Left lung (tissue), 10 donors: ENCODE measurements around the gene PANX2. TPM values are rescaled to one million over a fixed set of nuclear protein-coding genes. Genes with fewer than 3 reads are reported as not detected.
"Not testable (repeated sequence)": the region's sequence is repeated elsewhere in the genome, so short reads cannot be mapped to it uniquely, and the experiment has no call there.

ENCODE experiments used
- ATAC-seq: fragments of 200-7000 bp; cut with Tn5 transposase; one replicate; pipeline ENCODE4 v1.9.1; 2020; ENCODE audit warnings: moderate library complexity
- DNase-seq, 4 donors: peaks; one replicate each; pipeline ENCODE4 v3.0.0-alpha.2; 2013 to 2020
- H3K27ac ChIP-seq, 2 donors: fragments of 200-600 bp; sonication (generic) in 1 of 2; one replicate each; pipeline versions ENCODE4 v1.5.0 to v1.8.0; 2020 to 2021
- H3K27me3 ChIP-seq, 2 donors: fragments of 200-600 bp; sonication (generic) in 1 of 2; one replicate each; pipeline versions ENCODE4 v1.5.0 to v1.8.0; 2020 to 2021
- H3K36me3 ChIP-seq, 2 donors: fragments of 200-600 bp; sonication (generic) in 1 of 2; one replicate each; pipeline versions ENCODE4 v1.5.0 to v1.8.0; 2020 to 2021
- H3K4me1 ChIP-seq, 2 donors: fragments of 200-600 bp; one replicate each; pipeline ENCODE4 v1.8.0; 2021
- H3K4me3 ChIP-seq, 2 donors: fragments of 200-600 bp; sonication (generic) in 1 of 2; one replicate each; pipeline versions ENCODE4 v1.5.0 to v1.8.0; 2020 to 2021; ENCODE audit warnings: mild to moderate bottlenecking in 1 of 2
- H3K9me3 ChIP-seq, 2 donors: fragments of 200-600 bp; sonication (generic) in 1 of 2; one replicate each; pipeline versions ENCODE4 v1.5.0 to v1.8.0; 2020 to 2021
- CTCF ChIP-seq, 2 donors: fragments of 200-600 bp; sonication (generic) in 1 of 2; IDR thresholded peaks; one replicate each; pipeline versions ENCODE4 v1.5.0 to v1.8.0; 2021; ENCODE audit warnings: antibody characterized with exemption in 2 of 2
- intact Hi-C, 2 donors: fragments of 100-400 bp; cut with DNase I; formaldehyde crosslinking; loops; one replicate each; pipeline versions ENCODE4 v1.11.2 to v1.14.2; 2022
- polyA plus RNA-seq, 6 donors: library from polyadenylated mRNA; unstranded; fragments of 120-200 nt; gene quantifications; one replicate each; pipeline ENCODE4 v1.2.1, GENCODE V29; 2013; ENCODE audit not compliant: insufficient read length in 6 of 6
- total RNA-seq, 2 donors: library from RNA; stranded (reverse); fragmentation: NEBNext Ultra II Directional; extraction: Animal tissue kit (Norgen Biotek cat#: 25700); gene quantifications; one replicate each; pipeline ENCODE4 v1.2.1, GENCODE V29; 2021
- donor health status: DM: no; HTN: yes; CAD: no.
- donor health status: DM: no; HTN: no; CAD: no.

Gene PANX2
- total and polyA plus RNA-seq, 8 donors, result 0.51 to 4.6 (median 0.65) TPM

DNA sequence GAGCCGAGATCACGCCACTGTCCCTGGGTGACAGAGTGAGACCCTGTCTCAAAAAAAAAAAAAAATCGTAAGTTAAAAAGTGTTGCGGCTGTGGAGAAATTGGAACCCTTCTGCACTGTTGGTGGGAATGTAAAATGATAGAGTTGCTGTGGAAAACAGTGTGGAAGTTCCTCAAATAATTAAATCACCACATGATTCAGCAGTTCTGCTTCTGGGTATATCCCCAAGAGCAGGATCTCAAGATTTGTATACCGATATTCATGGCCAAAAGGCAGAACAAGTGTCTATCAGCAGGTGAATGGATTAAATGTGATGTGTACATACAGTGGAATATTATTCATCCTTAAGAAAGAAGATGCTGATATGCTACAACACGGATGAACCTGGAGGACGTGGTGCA is 34.0 kb downstream of the PANX2 start:
- Histone ChIP-seq H3K4me3 (peak overlapping the region in 1 of 2 donors; percentile 8), H3K4me1 (peaks cover 8 to 68% of the 10 kb centered on the region in 2 donors), H3K9me3 (no peaks in the 10 kb centered on the region), H3K27ac (peak overlapping the region in 1 of 2 donors; percentile 34), H3K36me3 (peaks cover 0 to 37% of the 10 kb centered on the region in 2 donors), H3K27me3 (no peaks in the 10 kb centered on the region)
- intact Hi-C loops, result no loop called here
- no peak for TF ChIP-seq CTCF (IDR thresholded peaks at IDR 0.05)
- ATAC-seq (no peak), DNase-seq (no peak)

- H3K27me3 ChIP-seq, intact Hi-C loops, H3K9me3 ChIP-seq, DNase-seq, ATAC-seq: not testable (repeated sequence)
- peak overlapping the region in 1 of 2 donors; percentile 8 for H3K4me3 ChIP-seq
- H3K36me3 ChIP-seq, result peaks cover 0 to 39% of the 10 kb centered on the region in 2 donors
- peaks cover 4 to 68% of the 10 kb centered on the region in 2 donors for H3K4me1 ChIP-seq
- peak overlapping the region in 1 of 2 donors; percentile 34 for H3K27ac ChIP-seq
These were observed 34.5 kb downstream of the PANX2 start for GRCh38 chr22:50204998-50205397.

GRCh38 chr22:50205781-50206569 is 35.4 kb downstream of the PANX2 start:
- H3K4me1 ChIP-seq, result peaks cover 4 to 67% of the 10 kb centered on the region in 2 donors
- DNase-seq, result peak in 1 of 4 donors; percentile 77
- no peaks in the 10 kb centered on the region for H3K27me3 ChIP-seq
- intact Hi-C loops, result no loop called here
- TF ChIP-seq CTCF (IDR thresholded peaks at IDR 0.05), result no peak
- H3K4me3 ChIP-seq, result no peak overlapping the region
- ATAC-seq, result no peak
- H3K36me3 ChIP-seq, result peaks cover 0 to 48% of the 10 kb centered on the region in 2 donors
- H3K27ac ChIP-seq, result no peak overlapping the region
- no peaks in the 10 kb centered on the region for H3K9me3 ChIP-seq

- intact Hi-C loops, result no loop called here
- no peak overlapping the region for H3K27ac ChIP-seq
- no peaks in the 10 kb centered on the region for H3K27me3 ChIP-seq
- peak; percentile 27 to 42 for TF ChIP-seq CTCF (IDR thresholded peaks at IDR 0.05)
- ATAC-seq (peak; percentile 86), DNase-seq (peak in 2 of 4 donors; percentile 79 to 84)
- H3K9me3 ChIP-seq, result no peaks in the 10 kb centered on the region
- peaks cover 4 to 66% of the 10 kb centered on the region in 2 donors for H3K4me1 ChIP-seq
- H3K36me3 ChIP-seq, result peaks cover 0 to 55% of the 10 kb centered on the region in 2 donors
- H3K4me3 ChIP-seq, result no peak overlapping the region
These were observed 36.1 kb downstream of the PANX2 start for GRCh38 chr22:50206599-50206998.

- Histone ChIP-seq H3K27ac (peak overlapping the region in 1 of 2 donors; percentile 33), H3K4me3 (no peak overlapping the region), H3K27me3 (no peaks in the 10 kb centered on the region), H3K4me1 (peaks cover 0 to 57% of the 10 kb centered on the region in 2 donors), H3K9me3 (no peaks in the 10 kb centered on the region), H3K36me3 (peaks cover 0 to 64% of the 10 kb centered on the region in 2 donors)
- TF ChIP-seq CTCF (IDR thresholded peaks at IDR 0.05), result no peak
- intact Hi-C loops, result no loop called here
- DNase-seq (peak in 1 of 4 donors; percentile 78), ATAC-seq (no peak)
These were observed 37.0 kb downstream of the PANX2 start for GRCh38 chr22:50207383-50208140.
